HG03457 (cell line): ENCODE results near the gene PRSS1.
"Not testable (repeated sequence)": the region's sequence is repeated elsewhere in the genome, so short reads cannot be mapped to it uniquely, and the experiment has no call there.

Source experiments
- ATAC-seq: cut with Tn5 transposase; IDR thresholded peaks from one replicate; pipeline ENCODE4 v1.9.1; 2021; ENCODE audit warnings: moderate number of reproducible peaks; ENCODE audit not compliant: unreplicated experiment

Gene PRSS1

DNA sequence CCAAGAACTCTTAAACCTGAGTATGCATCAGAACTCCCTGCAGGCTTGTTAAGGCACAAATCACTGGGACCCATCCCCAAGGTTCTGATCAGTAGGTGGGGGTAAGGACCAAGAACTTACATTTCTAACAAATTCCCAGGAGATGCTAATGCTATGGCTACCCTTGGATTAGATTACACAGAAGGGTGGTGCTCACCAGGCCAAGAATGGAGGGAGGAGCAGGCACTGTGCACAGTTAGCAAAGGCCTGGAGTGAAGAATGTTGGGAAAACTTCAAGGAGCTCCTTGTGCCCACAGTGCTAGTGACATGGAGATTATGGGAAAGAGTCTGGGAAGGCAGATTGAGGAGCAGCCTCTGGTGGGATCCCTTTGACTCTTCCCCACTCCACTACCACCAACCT lies 23.4 kb downstream of the PRSS1 start:
- ATAC-seq: no peak

DNA sequence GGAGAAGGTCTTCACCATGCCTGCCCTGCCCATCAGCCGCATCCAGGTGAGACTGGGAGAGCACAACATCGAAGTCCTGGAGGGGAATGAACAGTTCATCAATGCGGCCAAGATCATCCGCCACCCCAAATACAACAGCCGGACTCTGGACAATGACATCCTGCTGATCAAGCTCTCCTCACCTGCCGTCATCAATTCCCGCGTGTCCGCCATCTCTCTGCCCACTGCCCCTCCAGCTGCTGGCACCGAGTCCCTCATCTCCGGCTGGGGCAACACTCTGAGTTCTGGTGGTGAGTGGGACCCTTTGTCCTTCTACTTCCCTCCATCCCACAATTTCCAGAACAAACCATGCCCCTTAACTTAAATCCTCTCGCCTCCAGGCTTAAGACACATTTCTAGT lies 24.0 kb downstream of the PRSS1 start:
- no peak for ATAC-seq

DNA sequence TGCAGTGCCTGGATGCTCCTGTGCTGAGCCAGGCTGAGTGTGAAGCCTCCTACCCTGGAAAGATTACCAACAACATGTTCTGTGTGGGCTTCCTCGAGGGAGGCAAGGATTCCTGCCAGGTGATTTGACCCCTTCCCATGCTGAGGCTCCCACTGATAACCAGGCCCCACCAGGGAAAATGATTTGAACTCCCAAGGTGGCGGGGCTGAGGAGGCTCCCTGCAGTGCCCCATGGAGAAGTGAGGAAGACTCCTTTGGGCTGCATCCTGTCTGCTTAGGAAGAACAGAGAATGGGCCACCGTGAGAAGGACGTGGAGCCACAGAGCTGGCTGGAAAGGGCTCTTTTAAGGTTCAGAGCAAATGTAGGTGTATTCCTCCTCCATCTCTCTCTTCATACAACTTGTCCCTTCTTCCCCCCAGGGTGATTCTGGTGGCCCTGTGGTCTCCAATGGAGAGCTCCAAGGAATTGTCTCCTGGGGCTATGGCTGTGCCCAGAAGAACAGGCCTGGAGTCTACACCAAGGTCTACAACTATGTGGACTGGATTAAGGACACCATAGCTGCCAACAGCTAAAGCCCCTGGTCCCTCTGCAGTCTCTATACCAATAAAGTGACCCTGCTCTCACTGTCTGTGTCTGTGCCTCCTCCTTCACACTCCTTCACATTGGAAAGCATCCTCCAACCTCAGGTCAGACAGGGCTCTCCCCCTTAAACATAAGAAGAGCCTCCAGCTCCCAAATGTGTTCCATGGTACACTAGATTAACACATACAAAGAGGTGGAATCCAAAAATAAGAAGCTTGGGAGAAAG lies 24.9 kb downstream of the PRSS1 start:
- ATAC-seq: no peak

DNA sequence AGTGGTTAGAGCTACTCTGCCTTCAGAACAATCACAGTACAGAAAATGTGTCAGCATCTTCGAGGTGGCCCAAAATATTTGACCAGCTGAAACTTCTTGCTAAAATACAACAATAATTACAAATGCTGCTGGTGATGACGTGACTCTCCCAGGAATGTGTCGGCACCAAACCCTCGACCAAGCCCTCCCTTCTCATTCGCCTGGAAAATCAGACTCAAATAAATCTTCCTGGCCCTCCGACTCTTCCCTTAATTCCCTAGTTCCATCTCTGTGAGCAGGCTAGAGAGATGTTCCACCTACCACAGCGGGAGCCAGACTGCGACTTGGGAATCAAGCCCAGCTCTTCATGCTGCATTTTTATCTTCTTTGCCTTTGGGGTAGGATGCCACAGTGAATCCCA lies 25.6 kb downstream of the PRSS1 start:
- ATAC-seq: no peak

DNA sequence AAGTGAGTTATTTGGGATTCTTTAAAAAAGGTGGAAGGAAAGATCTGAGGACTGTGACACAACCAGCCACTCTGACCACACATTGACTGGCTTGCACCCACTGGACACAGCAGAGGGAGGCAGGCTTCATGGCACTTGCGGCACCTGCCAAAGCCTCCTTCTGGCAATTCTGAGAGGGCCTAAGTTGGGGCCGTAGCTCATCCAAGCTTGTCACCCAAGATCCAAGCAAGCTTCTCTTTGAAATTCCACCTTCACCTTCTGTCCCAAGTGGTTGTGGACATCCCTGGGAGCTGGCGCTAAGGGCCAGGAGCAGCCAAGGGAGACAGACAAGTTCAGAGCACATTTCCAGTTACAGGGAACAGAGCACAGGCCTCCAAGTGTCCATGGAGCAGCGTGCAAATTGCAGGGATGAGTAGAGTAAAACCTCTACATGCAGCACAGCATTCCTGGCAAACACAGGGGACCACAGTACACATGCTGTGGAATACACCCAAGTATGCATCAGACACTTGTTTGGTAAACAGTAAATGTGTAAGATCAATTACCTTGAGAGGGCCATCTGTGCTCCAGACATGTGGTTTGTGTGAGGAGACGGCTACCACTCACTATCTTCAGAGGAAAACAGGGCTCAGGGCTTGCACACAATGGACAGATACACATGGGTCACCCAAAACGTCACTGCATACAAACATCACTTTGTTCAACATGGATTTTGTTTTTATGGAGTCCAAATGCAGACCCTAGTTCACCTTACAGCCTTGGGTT lies 26.3 kb downstream of the PRSS1 start:
- not testable (repeated sequence) for ATAC-seq

DNA sequence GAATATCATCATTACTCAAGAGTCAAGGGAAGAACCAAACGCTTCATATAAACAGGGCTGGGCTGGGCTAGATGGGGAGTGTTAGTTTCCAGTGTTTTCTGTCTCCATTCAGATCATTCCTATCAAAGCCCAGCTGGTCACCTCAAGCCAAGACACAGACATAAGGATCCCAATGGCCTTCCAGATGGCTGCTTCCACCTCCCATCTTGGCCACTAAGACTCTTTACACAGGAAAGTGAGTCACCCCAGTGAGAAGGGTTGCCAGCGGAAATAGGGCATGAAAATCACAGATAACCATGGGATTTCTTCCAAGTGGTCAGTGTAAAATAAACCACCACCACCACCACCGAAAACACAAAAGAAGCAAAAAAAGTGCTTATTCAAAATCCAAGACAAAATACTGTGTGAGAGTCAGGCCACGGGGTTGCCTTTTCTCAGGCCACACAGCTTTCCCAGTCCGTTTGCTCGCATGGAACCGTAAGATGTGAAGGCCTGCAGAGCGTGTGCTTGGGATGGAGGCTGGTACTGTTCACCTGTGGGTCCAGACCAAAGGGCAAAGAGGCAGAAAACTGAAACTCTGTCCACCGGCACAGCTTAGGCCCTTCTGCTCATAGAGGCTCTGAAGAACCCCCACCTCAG lies 27.1 kb downstream of the PRSS1 start:
- no peak for ATAC-seq

DNA sequence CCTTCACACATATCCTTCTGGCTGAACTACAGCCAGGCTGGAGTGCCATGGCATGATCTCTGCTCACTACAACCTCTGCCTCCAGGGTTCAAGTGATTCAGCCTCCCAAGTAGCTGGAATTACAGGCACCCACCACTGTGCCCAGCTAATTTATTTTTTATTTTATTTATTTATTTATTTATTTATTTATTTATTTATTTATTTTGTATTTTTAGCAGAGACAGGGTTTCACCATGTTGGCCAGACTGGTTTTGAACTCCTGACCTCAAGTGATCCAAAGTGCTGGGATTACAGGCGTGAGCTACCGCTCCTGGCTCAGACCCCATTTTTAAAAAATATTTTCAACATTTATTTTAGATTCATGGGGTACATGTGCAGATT lies 27.6 kb downstream of the PRSS1 start:
- not testable (repeated sequence) for ATAC-seq

DNA sequence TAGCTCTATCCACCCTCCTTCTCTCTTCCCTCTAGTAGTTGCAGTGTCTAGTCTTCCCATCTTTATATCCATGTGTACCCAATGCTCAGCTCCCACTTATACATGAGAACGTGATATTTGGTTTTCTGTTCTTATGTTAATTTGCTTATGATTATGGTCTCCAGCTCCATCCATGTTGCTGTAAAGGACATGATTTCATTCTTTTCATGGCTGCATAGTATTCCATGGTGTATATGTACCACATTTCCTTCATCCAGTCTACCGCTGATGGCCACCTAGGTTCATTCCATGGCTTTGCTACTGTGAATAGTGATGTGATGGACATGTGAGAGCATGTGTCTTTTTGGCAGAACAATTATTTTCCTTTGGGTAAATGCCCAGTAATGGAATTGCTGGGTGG lies 28.0 kb downstream of the PRSS1 start:
- no peak for ATAC-seq

DNA sequence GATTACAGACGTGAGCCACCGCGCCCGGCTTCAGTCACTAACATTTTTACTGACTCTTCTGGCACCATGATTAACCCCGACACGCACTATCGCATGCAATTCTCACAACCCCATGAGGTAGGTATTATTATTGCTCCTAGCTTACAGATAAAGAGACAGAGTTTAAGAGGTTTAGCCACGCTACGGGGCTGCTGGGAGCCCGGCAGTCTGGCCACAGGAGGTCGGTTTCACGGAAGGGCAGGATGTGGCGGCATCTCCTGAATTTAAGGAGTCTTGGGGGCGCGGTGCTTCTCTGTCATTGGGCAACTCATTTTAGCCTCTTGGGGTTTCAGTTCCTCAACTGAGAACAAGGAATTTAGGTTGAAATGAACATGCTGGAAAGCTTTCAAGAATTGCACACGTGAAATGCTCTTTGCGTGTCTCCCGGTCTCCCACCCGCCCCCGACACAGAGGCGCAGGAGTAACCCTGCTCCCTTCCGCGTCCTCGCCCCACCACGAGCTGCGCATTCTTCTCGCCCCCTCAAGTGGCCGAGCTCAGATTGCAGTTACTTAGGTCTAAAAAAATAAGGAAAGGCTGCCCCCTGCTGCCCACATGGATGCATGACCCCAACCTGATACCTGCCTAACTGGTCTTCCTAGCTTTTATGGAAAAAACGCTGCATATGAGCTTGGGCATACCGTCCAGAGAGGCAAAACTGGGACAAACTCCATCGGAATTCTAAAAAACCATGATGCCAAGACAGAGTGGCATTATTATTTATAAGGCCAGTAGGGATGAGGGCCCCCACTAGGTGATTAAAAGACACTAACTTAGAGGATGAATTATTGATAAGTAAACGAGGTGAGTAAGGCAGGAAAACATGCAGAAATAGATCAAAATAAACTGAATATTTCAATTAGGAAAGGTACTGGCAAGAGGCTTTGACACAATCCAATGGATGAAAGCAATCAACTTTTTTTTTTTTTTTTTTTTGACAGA lies 33.9 kb downstream of the PRSS1 start:
- ATAC-seq: peak; percentile 90

DNA sequence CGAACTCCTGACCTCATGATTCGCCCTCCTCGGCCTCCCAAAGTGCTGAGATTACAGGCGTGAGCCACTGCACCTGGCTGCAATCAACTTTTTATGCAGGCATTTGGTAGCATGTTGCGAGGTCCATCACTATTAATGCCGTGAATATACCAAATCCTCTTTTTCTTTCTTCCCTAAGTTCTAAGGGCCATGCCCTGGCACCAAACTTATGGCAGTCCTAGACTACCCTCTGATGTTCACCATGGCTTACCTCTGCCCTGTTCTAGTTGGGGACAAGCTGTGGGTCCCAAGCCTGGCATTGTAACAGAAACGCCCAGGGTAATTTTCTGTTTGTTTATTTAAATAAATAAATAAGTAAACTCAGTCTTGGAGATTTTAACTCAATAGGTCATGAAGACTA lies 34.8 kb downstream of the PRSS1 start:
- ATAC-seq: no peak

DNA sequence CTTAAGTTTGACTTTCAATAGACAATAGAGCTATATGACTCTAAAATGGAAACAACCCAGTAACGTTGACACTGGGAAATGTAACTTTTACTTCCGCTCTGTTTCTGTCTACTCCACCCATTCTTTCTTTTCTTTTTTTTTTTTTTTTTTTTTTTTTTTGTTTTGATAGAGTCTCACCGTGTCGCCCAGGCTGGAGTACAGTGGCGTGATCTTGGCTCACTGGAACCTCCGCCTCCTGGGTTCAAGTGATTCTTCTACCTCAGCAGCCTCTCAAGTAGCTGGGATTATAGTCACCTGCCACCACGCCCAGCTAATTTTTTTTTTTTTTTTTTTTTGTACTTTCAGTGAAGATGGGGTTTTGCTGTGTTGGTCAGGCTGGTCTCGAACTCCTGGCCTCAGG lies 35.4 kb downstream of the PRSS1 start:
- ATAC-seq: no peak

DNA sequence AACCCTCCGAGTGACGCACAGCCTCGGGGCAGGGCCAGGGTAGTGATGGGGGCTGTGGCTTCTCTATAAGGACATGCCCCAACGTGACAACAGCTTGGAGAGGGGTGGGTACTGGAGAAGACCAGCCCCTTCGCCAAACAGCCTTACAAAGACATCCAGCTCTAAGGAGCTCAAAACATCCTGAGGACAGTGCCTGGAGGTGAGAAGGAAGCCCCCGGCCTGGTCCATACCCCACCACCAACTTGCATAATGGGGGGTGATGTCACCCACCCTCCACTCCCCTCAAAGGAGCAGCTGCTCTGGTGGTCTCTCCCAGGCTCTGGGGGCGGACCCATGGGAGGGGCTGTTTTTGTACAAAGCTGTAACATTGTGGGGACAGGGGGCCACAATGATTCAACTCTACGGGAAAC lies 36.6 kb downstream of the PRSS1 start:
- no peak for ATAC-seq

DNA sequence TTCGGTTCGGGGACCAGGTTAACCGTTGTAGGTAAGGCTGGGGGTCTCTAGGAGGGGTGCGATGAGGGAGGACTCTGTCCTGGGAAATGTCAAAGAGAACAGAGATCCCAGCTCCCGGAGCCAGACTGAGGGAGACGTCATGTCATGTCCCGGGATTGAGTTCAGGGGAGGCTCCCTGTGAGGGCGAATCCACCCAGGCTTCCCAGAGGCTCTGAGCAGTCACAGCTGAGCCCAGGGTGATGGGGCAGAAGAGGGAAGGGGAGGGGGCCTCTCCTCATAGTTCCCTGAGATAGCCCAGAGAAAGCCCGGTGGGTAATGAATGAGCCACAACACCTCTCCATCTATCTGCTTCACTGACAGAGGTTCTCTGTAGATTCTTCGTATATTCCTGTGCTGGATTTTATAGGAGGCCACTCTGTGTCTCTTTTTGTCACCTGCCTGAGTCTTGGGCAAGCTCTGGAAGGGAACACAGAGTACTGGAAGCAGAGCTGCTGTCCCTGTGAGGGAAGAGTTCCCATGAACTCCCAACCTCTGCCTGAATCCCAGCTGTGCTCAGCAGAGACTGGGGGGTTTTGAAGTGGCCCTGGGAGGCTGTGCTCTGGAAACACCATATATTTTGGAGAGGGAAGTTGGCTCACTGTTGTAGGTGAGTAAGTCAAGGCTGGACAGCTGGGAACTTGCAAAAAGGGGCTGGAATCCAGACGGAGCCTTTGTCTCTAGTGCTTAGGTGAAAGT lies 37.9 kb downstream of the PRSS1 start:
- ATAC-seq: no peak

DNA sequence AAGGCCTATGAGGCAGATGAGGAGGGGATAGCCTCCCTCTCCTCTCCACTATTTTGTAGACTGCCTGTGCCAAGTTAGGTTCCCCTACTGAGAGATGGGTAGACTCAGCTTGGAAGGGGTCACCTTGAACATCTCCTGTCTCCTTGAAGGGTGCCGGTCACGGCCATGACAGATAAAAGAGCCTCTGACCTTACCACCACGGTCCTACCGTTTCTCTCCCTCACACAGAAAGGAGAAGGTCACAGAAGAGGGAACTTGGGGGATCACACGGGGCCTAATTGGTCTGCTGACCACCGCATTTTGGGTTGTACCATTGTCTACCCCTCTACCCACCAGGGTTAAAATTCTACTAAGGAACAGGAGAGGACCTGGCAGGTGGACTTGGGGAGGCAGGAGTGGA lies 38.5 kb downstream of the PRSS1 start:
- ATAC-seq: no peak

DNA sequence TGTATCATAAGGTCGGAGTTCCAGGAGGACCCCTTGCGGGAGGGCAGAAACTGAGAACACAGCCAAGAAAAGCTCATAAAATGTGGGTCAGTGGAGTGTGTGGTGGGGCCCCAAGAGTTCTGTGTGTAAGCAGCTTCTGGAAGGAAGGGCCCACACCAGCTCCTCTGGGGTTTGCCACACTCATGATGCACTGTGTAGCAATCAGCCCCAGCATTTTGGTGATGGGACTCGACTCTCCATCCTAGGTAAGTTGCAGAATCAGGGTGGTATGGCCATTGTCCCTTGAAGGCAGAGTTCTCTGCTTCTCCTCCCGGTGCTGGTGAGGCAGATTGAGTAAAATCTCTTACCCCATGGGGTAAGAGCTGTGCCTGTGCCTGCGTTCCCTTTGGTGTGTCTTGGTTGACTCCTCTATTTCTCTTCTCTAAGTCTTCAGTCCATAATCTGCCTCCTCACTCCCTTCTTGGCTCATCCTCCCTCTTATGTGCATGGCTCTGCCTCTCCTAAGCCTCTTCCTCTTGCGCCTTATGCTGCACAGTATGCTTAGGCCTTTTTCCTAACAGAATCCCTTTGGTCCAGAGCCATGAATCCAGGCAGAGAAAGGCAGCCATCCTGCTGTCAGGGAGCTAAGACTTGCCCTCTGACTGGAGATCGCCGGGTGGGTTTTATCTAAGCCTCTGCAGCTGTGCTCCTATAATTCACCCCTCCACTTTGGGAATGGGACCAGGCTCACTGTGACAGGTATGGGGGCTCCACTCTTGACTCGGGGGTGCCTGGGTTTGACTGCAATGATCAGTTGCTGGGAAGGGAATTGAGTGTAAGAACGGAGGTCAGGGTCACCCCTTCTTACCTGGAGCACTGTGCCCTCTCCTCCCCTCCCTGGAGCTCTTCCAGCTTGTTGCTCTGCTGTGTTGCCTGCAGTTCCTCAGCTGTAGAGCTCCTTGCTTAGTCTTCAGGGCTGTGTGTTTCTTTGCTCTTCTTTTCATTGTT lies 39.3 kb downstream of the PRSS1 start:
- ATAC-seq: no peak

DNA sequence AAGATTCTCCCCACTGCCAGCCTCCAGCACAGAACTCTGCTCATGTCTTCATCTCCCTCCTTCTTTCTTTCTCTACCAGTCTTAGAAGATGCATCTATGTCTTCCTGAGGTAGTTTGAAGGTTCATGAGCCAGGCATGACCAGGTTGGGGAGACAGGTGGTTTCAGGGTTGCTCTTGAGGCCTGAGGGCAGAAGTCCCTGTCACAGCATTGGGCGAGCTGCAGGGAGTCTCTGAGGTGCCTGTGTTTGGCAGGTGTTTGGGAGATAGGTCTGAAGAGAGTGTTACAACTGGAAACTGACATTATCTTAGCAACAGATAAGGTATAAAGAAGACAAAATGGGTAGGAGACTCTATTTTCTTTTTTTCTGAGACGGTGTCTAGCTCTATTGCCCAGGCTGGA lies 40.2 kb downstream of the PRSS1 start:
- ATAC-seq: no peak

DNA sequence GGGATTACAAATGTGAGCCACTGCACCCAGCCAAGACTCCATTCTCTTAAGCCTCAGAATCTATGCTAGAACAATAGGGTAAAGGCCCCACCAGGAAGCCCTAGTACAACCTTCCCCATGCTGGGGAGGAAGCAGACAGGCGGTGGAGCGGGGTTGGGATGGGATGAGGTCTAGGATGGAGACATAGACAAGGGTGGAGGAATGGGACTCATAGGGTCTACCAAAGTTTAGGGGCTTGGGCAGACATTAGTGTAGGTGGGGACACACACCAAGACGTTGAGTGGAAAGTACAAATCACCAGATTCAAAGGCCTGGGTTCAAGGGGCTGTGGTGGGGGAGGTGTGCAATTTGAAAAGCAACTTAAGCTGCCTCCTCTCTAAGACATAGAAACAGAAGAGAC lies 40.8 kb downstream of the PRSS1 start:
- no peak for ATAC-seq

DNA sequence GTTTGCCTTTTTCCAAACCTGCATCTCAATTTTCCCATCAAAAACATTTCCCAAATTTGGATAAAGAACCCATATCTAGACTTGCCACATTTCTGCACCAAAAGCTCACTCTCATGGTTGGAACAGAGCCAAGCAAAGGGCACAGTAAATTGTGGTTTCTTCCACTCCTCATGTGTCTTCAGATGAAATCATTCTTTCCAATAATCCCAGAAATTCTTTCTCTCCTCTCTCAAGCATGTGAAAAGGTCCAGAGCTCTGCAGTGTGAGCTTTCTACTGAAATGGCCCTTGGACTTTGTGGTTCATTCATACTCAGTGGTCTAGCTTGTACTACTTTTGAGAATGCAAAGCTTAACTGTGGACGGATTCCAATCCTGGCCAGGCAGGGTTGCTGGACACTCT lies 41.3 kb downstream of the PRSS1 start:
- no peak for ATAC-seq

DNA sequence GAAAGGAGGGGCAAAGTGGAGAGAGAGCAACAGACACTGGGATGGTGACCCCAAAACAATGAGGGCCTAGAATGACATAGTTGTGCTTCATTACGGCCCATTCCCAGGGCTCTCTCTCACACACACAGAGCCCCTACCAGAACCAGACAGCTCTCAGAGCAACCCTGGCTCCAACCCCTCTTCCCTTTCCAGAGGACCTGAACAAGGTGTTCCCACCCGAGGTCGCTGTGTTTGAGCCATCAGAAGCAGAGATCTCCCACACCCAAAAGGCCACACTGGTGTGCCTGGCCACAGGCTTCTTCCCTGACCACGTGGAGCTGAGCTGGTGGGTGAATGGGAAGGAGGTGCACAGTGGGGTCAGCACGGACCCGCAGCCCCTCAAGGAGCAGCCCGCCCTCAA lies 42.2 kb downstream of the PRSS1 start:
- no peak for ATAC-seq
